Fibroblast of lung (primary cell): Measurements from ENCODE around the gene APOA5. TPM values are rescaled to one million over a fixed set of nuclear protein-coding genes. Genes with fewer than 3 reads are reported as not detected.

Source experiments
- DNase-seq, 2 donors: peaks; one replicate each; pipeline versions ENCODE4 v3.0.0 to v3.0.0-alpha.2; 2010; ENCODE audit warnings: low read depth in 2 of 2
- H2AFZ ChIP-seq: 2 replicates; pipeline ENCODE4 v1.5.1; 2012; ENCODE audit warnings: low read length, control low read depth, inconsistent platforms
- H3K27ac ChIP-seq: 2 replicates; pipeline ENCODE4 v1.5.1; 2011; ENCODE audit warnings: low read length, control low read depth; ENCODE audit not compliant: insufficient read depth
- H3K27me3 ChIP-seq: 2 replicates; pipeline ENCODE4 v1.5.1; 2011; ENCODE audit warnings: mild to moderate bottlenecking, low read length; ENCODE audit not compliant: control insufficient read depth, insufficient read depth
- H3K36me3 ChIP-seq: 2 replicates; pipeline ENCODE4 v1.5.1; 2011; ENCODE audit warnings: low read length; ENCODE audit not compliant: control insufficient read depth, insufficient read depth
- H3K4me1 ChIP-seq: 2 replicates; pipeline ENCODE4 v1.5.1; 2011; ENCODE audit warnings: low read length; ENCODE audit not compliant: control insufficient read depth, insufficient read depth; ENCODE audit errors: extremely low read depth
- H3K4me2 ChIP-seq: 2 replicates; pipeline ENCODE4 v1.5.1; 2011; ENCODE audit warnings: low read length, control low read depth; ENCODE audit not compliant: insufficient read depth; ENCODE audit errors: extremely low read depth
- H3K4me3 ChIP-seq, 4 experiments: fragments of 200-600 bp in 1 of 4; sonication (generic) in 1 of 4; replicated peaks in 1 of 4; 2 replicates each; pipeline ENCODE4 v1.5.1; 2011 to 2016; ENCODE audit warnings: low read length in 4 of 4, low read depth in 3 of 4, mild to moderate bottlenecking in 3 of 4, control low read depth in 2 of 4, inconsistent platforms in 1 of 4, mixed read lengths in 1 of 4; ENCODE audit not compliant: insufficient read depth in 1 of 4; ENCODE audit errors: control extremely low read depth in 1 of 4
- H3K79me2 ChIP-seq: 2 replicates; pipeline ENCODE4 v1.5.1; 2012; ENCODE audit warnings: mild to moderate bottlenecking, low read length, inconsistent platforms; ENCODE audit not compliant: control insufficient read depth, insufficient read depth
- H3K9ac ChIP-seq: 2 replicates; pipeline ENCODE4 v1.5.1; 2011; ENCODE audit warnings: mild to moderate bottlenecking, low read length, control low read depth; ENCODE audit not compliant: insufficient read depth
- H3K9me3 ChIP-seq: 2 replicates; pipeline ENCODE4 v1.5.1; 2012; ENCODE audit warnings: low read depth, low read length; ENCODE audit not compliant: control insufficient read depth, insufficient read depth
- H4K20me1 ChIP-seq: 2 replicates; pipeline ENCODE4 v1.5.1; 2011; ENCODE audit warnings: low read length; ENCODE audit not compliant: control insufficient read depth, insufficient read depth; ENCODE audit errors: extremely low read depth
- CTCF ChIP-seq, 2 donors: IDR thresholded peaks in 1 of 2; conservative IDR thresholded peaks in 1 of 2; 1 replicate in 1 of 2; 2 replicates in 1 of 2; pipeline ENCODE4 v1.5.1; 2011 to 2012; ENCODE audit warnings: low read length in 2 of 2, control low read depth in 1 of 2, inconsistent platforms in 1 of 2, low read depth in 1 of 2, mild to moderate bottlenecking in 1 of 2
- EZH2 ChIP-seq: IDR thresholded peaks from 2 replicates; pipeline ENCODE4 v1.5.1; 2012; ENCODE audit warnings: low read length, control low read depth, mild to moderate bottlenecking; ENCODE audit errors: missing control alignments
- polyA minus RNA-seq: library from RNA; depleted of rRNA, polyadenylated mRNA; stranded (reverse); fragments of >200 nt; gene quantifications from 2 replicates; pipeline ENCODE4 v1.2.3, GENCODE V29; 2011; ENCODE audit warnings: low replicate concordance
- polyA plus RNA-seq, 2 donors: library from polyadenylated mRNA; depleted of rRNA in 1 of 2; stranded (reverse) in 1 of 2; unstranded in 1 of 2; fragments of >200 nt; gene quantifications; 2 replicates each; pipeline ENCODE4 v1.2.1, GENCODE V29; 2011 to 2012; ENCODE audit warnings: missing spikeins in 1 of 2
- total RNA-seq: library from RNA; depleted of rRNA; stranded (reverse); fragments of >200 nt; gene quantifications from 2 replicates; pipeline ENCODE4 v1.2.1, GENCODE V29; 2014

Gene APOA5
- total RNA-seq (not detected in 2 replicates), polyA plus RNA-seq (not detected in 2 replicates), polyA minus RNA-seq (not detected in 2 replicates)
- polyA plus RNA-seq (2012): not detected in 2 replicates

GRCh38 chr11:116791813-116792143, at the start of gene APOA5:
Gene APOA5, minus strand, starts transcription at chr11:116791879. Its CDS starts 19 bp downstream, at chr11:116791860.
- Histone ChIP-seq H3K4me1 (peaks cover 9% of the 10 kb centered on the region), H3K79me2 (peaks cover 9% of the 10 kb centered on the region), H2AFZ (peak within 1 kb of the TSS; percentile 80), H4K20me1 (no peaks in the 10 kb centered on the region), H3K9me3 (no peaks in the 10 kb centered on the region), H3K4me2 (no peak within 1 kb of the TSS), H3K4me3 (no peak within 1 kb of the TSS), H3K9ac (no peak within 1 kb of the TSS), H3K27ac (no peak within 1 kb of the TSS), H3K27me3 (no peaks in the 10 kb centered on the region), H3K36me3 (no peaks in the 10 kb centered on the region)
- no peak for DNase-seq
- TF ChIP-seq EZH2 (no peak), CTCF (conservative IDR thresholded peaks at IDR 0.05 in 1 of 2, IDR thresholded peaks at IDR 0.05 in 1 of 2; ENCODE audit: low read depth in 1 of 2, low read length in 2 of 2) (no peak)

GRCh38 chr11:116840746-116841296, 49.1 kb upstream of the APOA5 start:
- Histone ChIP-seq H3K9me3 (no peaks in the 10 kb centered on the region), H3K36me3 (peaks cover 2% of the 10 kb centered on the region), H3K79me2 (no peaks in the 10 kb centered on the region), H3K27ac (no peak overlapping the region), H2AFZ (no peak overlapping the region), H3K4me1 (no peaks in the 10 kb centered on the region), H3K4me3 (no peak overlapping the region), H3K4me2 (no peak overlapping the region), H4K20me1 (no peaks in the 10 kb centered on the region), H3K9ac (no peak overlapping the region), H3K27me3 (no peaks in the 10 kb centered on the region)
- no peak for TF ChIP-seq EZH2
- TF ChIP-seq CTCF (conservative IDR thresholded peaks at IDR 0.05 in 1 of 2, IDR thresholded peaks at IDR 0.05 in 1 of 2; ENCODE audit: low read depth in 1 of 2, low read length in 2 of 2): no peak
- DNase-seq: no peak

GRCh38 chr11:116840224-116840745, 48.6 kb upstream of the APOA5 start:
- no peak overlapping the region for H3K27ac ChIP-seq
- H3K36me3 ChIP-seq: peaks cover 2% of the 10 kb centered on the region
- no peaks in the 10 kb centered on the region for H3K9me3 ChIP-seq
- no peak overlapping the region for H3K9ac ChIP-seq
- peak in 1 of 2 donors; percentile 66 for DNase-seq
- no peaks in the 10 kb centered on the region for H4K20me1 ChIP-seq
- peak; percentile 28 to 49 for TF ChIP-seq CTCF (conservative IDR thresholded peaks at IDR 0.05 in 1 of 2, IDR thresholded peaks at IDR 0.05 in 1 of 2; ENCODE audit: low read depth in 1 of 2, low read length in 2 of 2)
- TF ChIP-seq EZH2: no peak
- no peak overlapping the region for H2AFZ ChIP-seq
- no peak overlapping the region for H3K4me3 ChIP-seq
- no peaks in the 10 kb centered on the region for H3K27me3 ChIP-seq
- peaks cover 5% of the 10 kb centered on the region for H3K4me1 ChIP-seq
- no peak overlapping the region for H3K4me2 ChIP-seq
- no peaks in the 10 kb centered on the region for H3K79me2 ChIP-seq
